Calu3 (cell line): Measurements from ENCODE around the gene RHCE. TPM values are rescaled to one million over a fixed set of nuclear protein-coding genes. Genes with fewer than 3 reads are reported as not detected.
"Not testable (repeated sequence)": the region's sequence is repeated elsewhere in the genome, so short reads cannot be mapped to it uniquely, and the experiment has no call there.

Source experiments
- BruUV-seq: library from RNA; stranded (reverse); fragments of 400-500 nt; replicated peaks from 2 replicates; lab custom pipeline; 2021; lab: Mats Ljungman, UMichigan
- CTCF ChIA-PET: fragments of 300-600 bp; sonication (Branson Sonifier 250); formaldehyde crosslinking; loops from one replicate; lab custom pipeline; 2022; ENCODE audit warnings: antibody characterized with exemption; lab: Charles Lee
- DNase-seq: peaks from one replicate; pipeline ENCODE4 v3.0.0; 2022
- H3K27ac Mint-ChIP-seq: one replicate; pipeline ENCODE4 v1.8.0; 2022; ENCODE audit warnings: mixed read lengths; ENCODE audit not compliant: unreplicated experiment
- H3K27me3 Mint-ChIP-seq: one replicate; pipeline ENCODE4 v1.8.0; 2022; ENCODE audit warnings: mixed read lengths; ENCODE audit not compliant: unreplicated experiment
- H3K36me3 Mint-ChIP-seq: one replicate; pipeline ENCODE4 v1.8.0; 2022; ENCODE audit warnings: mild to moderate bottlenecking, moderate library complexity, mixed read lengths; ENCODE audit not compliant: insufficient read depth, unreplicated experiment
- H3K4me1 Mint-ChIP-seq: one replicate; pipeline ENCODE4 v1.8.0; 2022; ENCODE audit warnings: mild to moderate bottlenecking, low read depth, mixed read lengths; ENCODE audit not compliant: unreplicated experiment
- H3K4me3 Mint-ChIP-seq: one replicate; pipeline ENCODE4 v1.8.0; 2022; ENCODE audit warnings: mild to moderate bottlenecking, low read depth, moderate library complexity, mixed read lengths; ENCODE audit not compliant: unreplicated experiment
- H3K9me3 Mint-ChIP-seq: one replicate; pipeline ENCODE4 v1.8.0; 2022; ENCODE audit warnings: low read depth, mixed read lengths; ENCODE audit not compliant: unreplicated experiment
- CTCF ChIP-seq: fragments of 200-600 bp; IDR thresholded peaks from one replicate; pipeline ENCODE4 v1.8.0; 2022; ENCODE audit warnings: antibody characterized with exemption; ENCODE audit not compliant: unreplicated experiment
- intact Hi-C: fragments of 100-400 bp; cut with micrococcal nuclease; formaldehyde crosslinking; loops from one replicate; pipeline ENCODE4 v1.10.0; 2022; ENCODE audit not compliant: unreplicated experiment
- total RNA-seq: library from RNA; stranded (reverse); gene quantifications from 2 replicates; pipeline ENCODE4 v1.2.3, GENCODE V29; 2022

Gene RHCE
- total RNA-seq, 1 experiment from 2014 or later, result not detected

- TF ChIP-seq CTCF, result no peak
- Mint-ChIP-seq H3K27me3 (no peaks in the 10 kb centered on the region), H3K4me3 (no peak overlapping the region), H3K36me3 (no peaks in the 10 kb centered on the region), H3K4me1 (peaks cover 7% of the 10 kb centered on the region), H3K27ac (no peak overlapping the region), H3K9me3 (no peaks in the 10 kb centered on the region)
- CTCF ChIA-PET, result no interaction called here
- no TSS peak for BruUV-seq
- DNase-seq, result no peak
- intact Hi-C loops, result no loop called here
Measured at GRCh38 chr1:25445993-25446538, 25.4 kb upstream of the RHCE start.

- H3K9me3 Mint-ChIP-seq, intact Hi-C loops, H3K36me3 Mint-ChIP-seq, H3K4me3 Mint-ChIP-seq, CTCF ChIA-PET, H3K4me1 Mint-ChIP-seq, DNase-seq, BruUV-seq, H3K27me3 Mint-ChIP-seq, H3K27ac Mint-ChIP-seq: not testable (repeated sequence)
Measured at GRCh38 chr1:25444604-25445003, 24.0 kb upstream of the RHCE start.

GRCh38 chr1:25443030-25443699 is 22.5 kb upstream of the RHCE start:
- Mint-ChIP-seq H3K27ac (no peak overlapping the region), H3K27me3 (no peaks in the 10 kb centered on the region), H3K4me1 (peaks cover 7% of the 10 kb centered on the region), H3K9me3 (no peaks in the 10 kb centered on the region), H3K36me3 (no peaks in the 10 kb centered on the region), H3K4me3 (no peak overlapping the region)
- no peak for DNase-seq
- no TSS peak for BruUV-seq
- no peak for TF ChIP-seq CTCF
- CTCF ChIA-PET, result no interaction called here
- intact Hi-C loops, result no loop called here

GRCh38 chr1:25442178-25442577 is 21.6 kb upstream of the RHCE start:
- CTCF ChIA-PET, result no interaction called here
- no TSS peak for BruUV-seq
- intact Hi-C loops, result no loop called here
- peaks cover 7% of the 10 kb centered on the region for H3K4me1 Mint-ChIP-seq
- TF ChIP-seq CTCF, result no peak
- H3K4me3 Mint-ChIP-seq, result no peak overlapping the region
- no peaks in the 10 kb centered on the region for H3K27me3 Mint-ChIP-seq
- H3K27ac Mint-ChIP-seq, result peak overlapping the region; percentile 26
- no peak for DNase-seq
- no peaks in the 10 kb centered on the region for H3K9me3 Mint-ChIP-seq
- no peaks in the 10 kb centered on the region for H3K36me3 Mint-ChIP-seq

GRCh38 chr1:25439287-25439686 is 18.7 kb upstream of the RHCE start:
- no peak for TF ChIP-seq CTCF
- Mint-ChIP-seq H3K9me3 (no peaks in the 10 kb centered on the region), H3K27me3 (no peaks in the 10 kb centered on the region), H3K36me3 (no peaks in the 10 kb centered on the region), H3K4me1 (peaks cover 29% of the 10 kb centered on the region), H3K4me3 (no peak overlapping the region), H3K27ac (no peak overlapping the region)
- no peak for DNase-seq
- intact Hi-C loops, result no loop called here
- BruUV-seq, result no TSS peak
- CTCF ChIA-PET, result interaction anchor here (0.7 kb wide), 1 partner anchor 74 kb away, joined by 3 read pairs; no protein-coding TSS in a partner anchor
